ENCODE measurements around the gene C1orf159.

C1orf159 gene

DNA sequence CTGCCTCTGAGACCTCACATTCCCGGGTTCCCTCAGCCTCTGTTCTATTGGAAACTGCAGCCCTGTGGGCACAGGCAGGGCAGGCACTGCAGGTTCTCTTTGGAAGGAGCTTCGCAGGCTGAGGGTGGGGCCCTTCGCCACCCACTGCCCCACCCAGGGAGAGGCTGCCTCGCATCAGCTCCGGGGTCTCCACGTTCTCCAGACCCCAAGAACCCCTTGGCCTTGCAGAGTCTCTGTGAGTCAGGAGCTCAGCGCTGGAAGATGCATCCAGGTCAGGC lies 8.6 kb upstream of the C1orf159 start:
- Histone ChIP-seq H3K9me3 (ENCODE audit: control insufficient read depth, insufficient read depth, low read depth, low read length) (no peaks in the 10 kb centered on the region), H3K4me3 (ENCODE audit: low read depth, low read length) (no peak overlapping the region), H3K4me1 (ENCODE audit: control insufficient read depth, insufficient read depth, low read length) (no peaks in the 10 kb centered on the region), H3K36me3 (ENCODE audit: control insufficient read depth in 2 of 2, insufficient read depth in 1 of 2, low read length in 2 of 2) (no peaks in the 10 kb centered on the region), H3K27ac (ENCODE audit: extremely low read depth, low read depth, low read length) (no peak overlapping the region)
- ChIA-PET POLR2A (no interaction called here), CTCF (interaction anchor here (0.7 to 0.9 kb wide), 2 partner anchors 60 to 140 kb away, joined by 3 read pairs; no protein-coding TSS in a partner anchor)
- TF ChIP-seq KLF1 (tag by site-specific recombination; IDR thresholded peaks at IDR 0.05) (peak; percentile 70; the same call in 1 of the 2 replicates), ZNF202 (tag by site-specific recombination; IDR thresholded peaks at IDR 0.05; ENCODE audit: borderline replicate concordance) (no peak)

DNA sequence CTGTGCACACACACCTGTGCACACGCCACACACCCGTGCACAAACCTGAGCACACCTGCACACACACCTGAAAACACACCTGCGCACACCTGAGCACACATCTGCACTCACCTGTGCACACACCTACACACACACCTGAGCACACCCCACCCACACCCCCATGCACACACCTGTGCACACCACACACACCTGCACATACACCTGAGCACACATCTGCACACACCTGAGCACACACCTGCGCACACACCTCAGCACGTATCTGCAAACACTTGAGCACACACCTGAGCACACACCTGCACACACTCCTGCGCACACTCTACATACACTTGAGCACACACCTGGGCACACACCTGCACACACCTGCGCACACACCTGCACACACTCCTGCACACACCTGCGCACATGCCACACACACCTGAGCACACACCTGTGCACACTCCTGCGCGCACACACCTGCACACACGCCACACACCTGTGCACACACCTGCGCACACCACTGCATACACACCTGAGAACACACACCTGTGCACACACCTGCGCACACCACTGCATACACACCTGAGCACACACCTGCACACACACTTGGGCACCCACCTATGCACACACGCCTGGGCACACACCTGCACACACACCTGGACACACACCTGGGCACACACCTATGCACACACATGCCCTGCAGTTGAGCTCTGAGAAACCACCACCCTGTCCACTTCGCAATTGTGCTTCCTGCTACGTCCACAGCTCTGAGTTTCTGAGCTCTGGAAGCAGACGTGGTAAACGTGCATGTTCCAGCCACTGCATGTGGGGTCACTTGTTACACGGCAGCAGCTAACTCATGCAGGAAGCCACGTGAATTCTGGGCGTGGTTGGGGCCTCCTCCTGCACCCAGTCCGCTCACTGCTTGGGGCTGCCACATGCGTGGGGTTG lies 8.0 kb upstream of the C1orf159 start:
- Histone ChIP-seq H3K36me3 (ENCODE audit: control insufficient read depth in 2 of 2, insufficient read depth in 1 of 2, low read length in 2 of 2) (no peaks in the 10 kb centered on the region), H3K27ac (ENCODE audit: extremely low read depth, low read depth, low read length) (no peak overlapping the region), H3K4me3 (ENCODE audit: low read depth, low read length) (no peak overlapping the region), H3K9me3 (ENCODE audit: control insufficient read depth, insufficient read depth, low read depth, low read length) (no peaks in the 10 kb centered on the region), H3K4me1 (ENCODE audit: control insufficient read depth, insufficient read depth, low read length) (no peaks in the 10 kb centered on the region)
- CTCF ChIA-PET = interaction anchor here (0.7 to 7.2 kb wide), 7 partner anchors 60 to 168 kb away, joined by 3 to 76 read pairs (median 4); partner anchors contain the start of gene SDF4
- POLR2A ChIA-PET = no interaction called here
- no peak for TF ChIP-seq ZNF510 (tag by site-specific recombination; IDR thresholded peaks at IDR 0.05; ENCODE audit: insufficient replicate concordance)
- no peak for TF ChIP-seq ZNF521 (tag by site-specific recombination; IDR thresholded peaks at IDR 0.05)
- 0 out of 2 replicates have a peak, but pooled peaks have one; percentile 6 for TF ChIP-seq ZFHX2 (tag by site-specific recombination; conservative IDR thresholded peaks at IDR 0.05)
- 0 out of 2 replicates have a peak, but pooled peaks have one; percentile 26 for TF ChIP-seq ZBTB8A (tag by site-specific recombination; IDR thresholded peaks at IDR 0.05)
- no peak for TF ChIP-seq ZBTB21 (tag by site-specific recombination; IDR thresholded peaks at IDR 0.05)
- no peak for TF ChIP-seq ZSCAN30 (tag by site-specific recombination; IDR thresholded peaks at IDR 0.05)
- TF ChIP-seq REPIN1 (tag by site-specific recombination; IDR thresholded peaks at IDR 0.05; ENCODE audit: low read depth) = no peak
- TF ChIP-seq, protein P1, sequence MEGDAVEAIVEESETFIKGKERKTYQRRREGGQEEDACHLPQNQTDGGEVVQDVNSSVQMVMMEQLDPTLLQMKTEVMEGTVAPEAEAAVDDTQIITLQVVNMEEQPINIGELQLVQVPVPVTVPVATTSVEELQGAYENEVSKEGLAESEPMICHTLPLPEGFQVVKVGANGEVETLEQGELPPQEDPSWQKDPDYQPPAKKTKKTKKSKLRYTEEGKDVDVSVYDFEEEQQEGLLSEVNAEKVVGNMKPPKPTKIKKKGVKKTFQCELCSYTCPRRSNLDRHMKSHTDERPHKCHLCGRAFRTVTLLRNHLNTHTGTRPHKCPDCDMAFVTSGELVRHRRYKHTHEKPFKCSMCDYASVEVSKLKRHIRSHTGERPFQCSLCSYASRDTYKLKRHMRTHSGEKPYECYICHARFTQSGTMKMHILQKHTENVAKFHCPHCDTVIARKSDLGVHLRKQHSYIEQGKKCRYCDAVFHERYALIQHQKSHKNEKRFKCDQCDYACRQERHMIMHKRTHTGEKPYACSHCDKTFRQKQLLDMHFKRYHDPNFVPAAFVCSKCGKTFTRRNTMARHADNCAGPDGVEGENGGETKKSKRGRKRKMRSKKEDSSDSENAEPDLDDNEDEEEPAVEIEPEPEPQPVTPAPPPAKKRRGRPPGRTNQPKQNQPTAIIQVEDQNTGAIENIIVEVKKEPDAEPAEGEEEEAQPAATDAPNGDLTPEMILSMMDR (tag by site-specific recombination; IDR thresholded peaks at IDR 0.05) = peak; percentile 11; the same call in 1 of the 2 replicates
- 0 out of 2 replicates have a peak, but pooled peaks have one; percentile 54 for TF ChIP-seq ZNF473 (tag by site-specific recombination; IDR thresholded peaks at IDR 0.05)
- TF ChIP-seq, protein P2, sequence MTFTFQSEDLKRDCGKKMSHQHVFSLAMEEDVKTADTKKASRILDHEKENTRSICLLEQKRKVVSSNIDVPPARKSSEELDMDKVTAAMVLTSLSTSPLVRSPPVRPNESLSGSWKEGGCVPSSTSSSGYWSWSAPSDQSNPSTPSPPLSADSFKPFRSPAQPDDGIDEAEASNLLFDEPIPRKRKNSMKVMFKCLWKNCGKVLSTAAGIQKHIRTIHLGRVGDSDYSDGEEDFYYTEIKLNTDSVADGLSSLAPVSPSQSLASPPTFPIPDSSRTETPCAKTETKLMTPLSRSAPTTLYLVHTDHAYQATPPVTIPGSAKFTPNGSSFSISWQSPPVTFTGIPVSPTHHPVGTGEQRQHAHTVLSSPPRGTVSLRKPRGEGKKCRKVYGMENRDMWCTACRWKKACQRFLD (tag by site-specific recombination; IDR thresholded peaks at IDR 0.05) = no peak
- TF ChIP-seq BCL11A (tag by site-specific recombination; IDR thresholded peaks at IDR 0.05; ENCODE audit: low read depth) = no peak
- TF ChIP-seq, protein P3, sequence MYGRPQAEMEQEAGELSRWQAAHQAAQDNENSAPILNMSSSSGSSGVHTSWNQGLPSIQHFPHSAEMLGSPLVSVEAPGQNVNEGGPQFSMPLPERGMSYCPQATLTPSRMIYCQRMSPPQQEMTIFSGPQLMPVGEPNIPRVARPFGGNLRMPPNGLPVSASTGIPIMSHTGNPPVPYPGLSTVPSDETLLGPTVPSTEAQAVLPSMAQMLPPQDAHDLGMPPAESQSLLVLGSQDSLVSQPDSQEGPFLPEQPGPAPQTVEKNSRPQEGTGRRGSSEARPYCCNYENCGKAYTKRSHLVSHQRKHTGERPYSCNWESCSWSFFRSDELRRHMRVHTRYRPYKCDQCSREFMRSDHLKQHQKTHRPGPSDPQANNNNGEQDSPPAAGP (tag by site-specific recombination; IDR thresholded peaks at IDR 0.05) = no peak
- TF ChIP-seq ZNF768 (tag by site-specific recombination; IDR thresholded peaks at IDR 0.05) = no peak
- 0 out of 2 replicates have a peak, but pooled peaks have one; percentile 6 for TF ChIP-seq KLF9 (tag by site-specific recombination; IDR thresholded peaks at IDR 0.05; ENCODE audit: low read depth)
- TF ChIP-seq, protein P4, sequence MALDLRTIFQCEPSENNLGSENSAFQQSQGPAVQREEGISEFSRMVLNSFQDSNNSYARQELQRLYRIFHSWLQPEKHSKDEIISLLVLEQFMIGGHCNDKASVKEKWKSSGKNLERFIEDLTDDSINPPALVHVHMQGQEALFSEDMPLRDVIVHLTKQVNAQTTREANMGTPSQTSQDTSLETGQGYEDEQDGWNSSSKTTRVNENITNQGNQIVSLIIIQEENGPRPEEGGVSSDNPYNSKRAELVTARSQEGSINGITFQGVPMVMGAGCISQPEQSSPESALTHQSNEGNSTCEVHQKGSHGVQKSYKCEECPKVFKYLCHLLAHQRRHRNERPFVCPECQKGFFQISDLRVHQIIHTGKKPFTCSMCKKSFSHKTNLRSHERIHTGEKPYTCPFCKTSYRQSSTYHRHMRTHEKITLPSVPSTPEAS (tag by site-specific recombination; IDR thresholded peaks at IDR 0.05) = peak; percentile 88
- TF ChIP-seq, protein P5, sequence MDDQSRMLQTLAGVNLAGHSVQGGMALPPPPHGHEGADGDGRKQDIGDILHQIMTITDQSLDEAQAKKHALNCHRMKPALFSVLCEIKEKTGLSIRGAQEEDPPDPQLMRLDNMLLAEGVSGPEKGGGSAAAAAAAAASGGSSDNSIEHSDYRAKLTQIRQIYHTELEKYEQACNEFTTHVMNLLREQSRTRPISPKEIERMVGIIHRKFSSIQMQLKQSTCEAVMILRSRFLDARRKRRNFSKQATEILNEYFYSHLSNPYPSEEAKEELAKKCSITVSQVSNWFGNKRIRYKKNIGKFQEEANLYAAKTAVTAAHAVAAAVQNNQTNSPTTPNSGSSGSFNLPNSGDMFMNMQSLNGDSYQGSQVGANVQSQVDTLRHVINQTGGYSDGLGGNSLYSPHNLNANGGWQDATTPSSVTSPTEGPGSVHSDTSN (CRISPR knock-in tag; IDR thresholded peaks at IDR 0.05) = no peak
- TF ChIP-seq, protein P6, sequence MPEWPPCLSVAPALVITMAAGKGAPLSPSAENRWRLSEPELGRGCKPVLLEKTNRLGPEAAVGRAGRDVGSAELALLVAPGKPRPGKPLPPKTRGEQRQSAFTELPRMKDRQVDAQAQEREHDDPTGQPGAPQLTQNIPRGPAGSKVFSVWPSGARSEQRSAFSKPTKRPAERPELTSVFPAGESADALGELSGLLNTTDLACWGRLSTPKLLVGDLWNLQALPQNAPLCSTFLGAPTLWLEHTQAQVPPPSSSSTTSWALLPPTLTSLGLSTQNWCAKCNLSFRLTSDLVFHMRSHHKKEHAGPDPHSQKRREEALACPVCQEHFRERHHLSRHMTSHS (tag by site-specific recombination; IDR thresholded peaks at IDR 0.05) = 0 out of 2 replicates have a peak, but pooled peaks have one; percentile 7
- TF ChIP-seq ZNF548 (tag by site-specific recombination; IDR thresholded peaks at IDR 0.05) = no peak
- TF ChIP-seq, protein P7, sequence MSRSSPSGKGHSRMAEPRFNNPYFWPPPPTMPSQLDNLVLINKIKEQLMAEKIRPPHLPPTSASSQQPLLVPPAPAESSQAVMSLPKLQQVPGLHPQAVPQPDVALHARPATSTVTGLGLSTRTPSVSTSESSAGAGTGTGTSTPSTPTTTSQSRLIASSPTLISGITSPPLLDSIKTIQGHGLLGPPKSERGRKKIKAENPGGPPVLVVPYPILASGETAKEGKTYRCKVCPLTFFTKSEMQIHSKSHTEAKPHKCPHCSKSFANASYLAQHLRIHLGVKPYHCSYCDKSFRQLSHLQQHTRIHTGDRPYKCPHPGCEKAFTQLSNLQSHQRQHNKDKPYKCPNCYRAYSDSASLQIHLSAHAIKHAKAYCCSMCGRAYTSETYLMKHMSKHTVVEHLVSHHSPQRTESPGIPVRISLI (tag by site-specific recombination; IDR thresholded peaks at IDR 0.05) = no peak
- TF ChIP-seq OVOL3 (tag by site-specific recombination; IDR thresholded peaks at IDR 0.05) = no peak
- no peak for TF ChIP-seq MYNN (tag by site-specific recombination; IDR thresholded peaks at IDR 0.05; ENCODE audit: borderline replicate concordance)
- no peak for TF ChIP-seq ZNF169 (tag by site-specific recombination; IDR thresholded peaks at IDR 0.05)
- TF ChIP-seq IKZF3 (tag by site-specific recombination; IDR thresholded peaks at IDR 0.05) = no peak
